HepG2 (cell line): Measurements from ENCODE around the gene LRRC4. TPM values are rescaled to one million over a fixed set of nuclear protein-coding genes. Genes with fewer than 3 reads are reported as not detected.

Experiments
- ATAC-seq: fragments of 200-7000 bp; cut with Tn5 transposase; 3 replicates; pipeline ENCODE4 v1.9.1; 2020; ENCODE audit warnings: mild to moderate bottlenecking, moderate library complexity
- BruUV-seq: library from RNA; stranded (reverse); fragments of 400-500 nt; replicated peaks from 2 replicates; lab custom pipeline; 2021; lab: Mats Ljungman, UMichigan
- CTCF ChIA-PET: fragments of 300-600 bp; formaldehyde crosslinking; extraction: SDS; loops from one replicate; lab custom pipeline; 2021; ENCODE audit warnings: low total read pairs, inconsistent platforms, low intra/inter-chr PET ratio; lab: Yijun Ruan, JAX
- POLR2A ChIA-PET: fragments of 350-600 bp; sonication (Branson Sonifier 250); formaldehyde crosslinking; loops from one replicate; lab custom pipeline; 2020; ENCODE audit warnings: antibody characterized with exemption, inconsistent platforms; lab: Yijun Ruan, JAX
- DNase-seq: peaks from one replicate; pipeline ENCODE4 v3.0.0-alpha.2; 2015; ENCODE audit warnings: low spot score
- FAIRE-seq: peaks from 3 replicates; lab custom pipeline; 2011; peaks lifted over from hg19 to GRCh38; lab: Jason Lieb, UNC
- H2AFZ ChIP-seq: one replicate; pipeline ENCODE4 v1.6.1; 2011; ENCODE audit warnings: low read length, inconsistent platforms
- H3K27ac ChIP-seq: fragments of 300-600 bp; 3 replicates; pipeline ENCODE4 v1.8.0; 2011; ENCODE audit warnings: mixed run types, mild to moderate bottlenecking, mixed read lengths, low read length, inconsistent platforms; ENCODE audit not compliant: insufficient read depth; ENCODE audit errors: extremely low read length
- H3K27me3 ChIP-seq, 2 experiments: fragments of 200-600 bp in 1 of 2; 2 replicates in 1 of 2; 3 replicates in 1 of 2; pipeline versions ENCODE4 v1.6.0 to v1.8.0; 2011; ENCODE audit warnings: low read length in 2 of 2, mild to moderate bottlenecking in 2 of 2, moderate library complexity in 2 of 2, inconsistent platforms in 1 of 2; ENCODE audit not compliant: insufficient read depth in 2 of 2, control insufficient read depth in 1 of 2
- H3K36me3 ChIP-seq, 2 experiments: fragments of 200-600 bp in 1 of 2; replicated peaks in 1 of 2; 2 replicates in 1 of 2; 3 replicates in 1 of 2; pipeline versions ENCODE4 v1.5.1 to v1.8.0; 2011; ENCODE audit warnings: low read length in 2 of 2, inconsistent platforms in 1 of 2; ENCODE audit not compliant: insufficient read depth in 2 of 2, control insufficient read depth in 1 of 2
- H3K4me1 ChIP-seq: 2 replicates; pipeline ENCODE4 v1.5.1; 2012; ENCODE audit warnings: low read length, inconsistent platforms; ENCODE audit not compliant: insufficient read depth
- H3K4me2 ChIP-seq: 2 replicates; pipeline ENCODE4 v1.6.0; 2011; ENCODE audit warnings: low read depth, low read length, inconsistent platforms
- H3K4me3 ChIP-seq, 3 experiments: fragments of 200-600 bp in 1 of 3; sonication (generic), shearing (Covaris generic) in 1 of 3; replicated peaks in 1 of 3; 2 replicates each; pipeline ENCODE4 v1.5.1; 2011 to 2016; ENCODE audit warnings: low read length in 3 of 3, inconsistent platforms in 2 of 3, low read depth in 2 of 3, mild to moderate bottlenecking in 2 of 3, control low read depth in 1 of 3, mixed read lengths in 1 of 3; ENCODE audit not compliant: insufficient read depth in 1 of 3
- H3K79me2 ChIP-seq: one replicate; pipeline ENCODE4 v1.6.1; 2011; ENCODE audit warnings: low read length, inconsistent platforms; ENCODE audit not compliant: insufficient read depth
- H3K9ac ChIP-seq: 2 replicates; pipeline ENCODE4 v1.6.0; 2011; ENCODE audit warnings: mild to moderate bottlenecking, low read depth, low read length, inconsistent platforms; ENCODE audit not compliant: insufficient read depth
- H3K9me3 ChIP-seq: 2 replicates; pipeline ENCODE4 v1.5.1; 2012; ENCODE audit warnings: mild to moderate bottlenecking, low read length
- H4K20me1 ChIP-seq: 2 replicates; pipeline ENCODE4 v1.6.0; 2011; ENCODE audit warnings: inconsistent platforms, mild to moderate bottlenecking, low read length, moderate library complexity; ENCODE audit not compliant: insufficient read depth
- ATF6 ChIP-seq: sonication (generic); formaldehyde crosslinking; conservative IDR thresholded peaks from 2 replicates; pipeline ENCODE4 v1.4.0; 2020; ENCODE audit warnings: missing genetic modification reagents
- LBX2 ChIP-seq: sonication (generic); formaldehyde crosslinking; IDR thresholded peaks from 2 replicates; pipeline ENCODE4 v1.5.0; 2020; ENCODE audit warnings: missing genetic modification reagents, mild to moderate bottlenecking, borderline replicate concordance
- SNAPC2 ChIP-seq: sonication (generic); formaldehyde crosslinking; IDR thresholded peaks from 2 replicates; pipeline ENCODE4 v1.8.1; 2022; ENCODE audit warnings: mild to moderate bottlenecking, missing genetic modification reagents
- ZFX ChIP-seq: sonication (generic); formaldehyde crosslinking; IDR thresholded peaks from 2 replicates; pipeline ENCODE4 v1.4.0; 2020; ENCODE audit warnings: mild to moderate bottlenecking, low read depth, missing genetic modification reagents, moderate library complexity
- ZNF253 ChIP-seq: sonication (generic); formaldehyde crosslinking; IDR thresholded peaks from 2 replicates; pipeline ENCODE4 v1.8.0; 2022; ENCODE audit warnings: mild to moderate bottlenecking, missing genetic modification reagents, borderline replicate concordance
- ZNF335 ChIP-seq: sonication (generic); formaldehyde crosslinking; IDR thresholded peaks from 2 replicates; pipeline ENCODE4 v1.4.0; 2020; ENCODE audit warnings: missing genetic modification reagents
- ZNF597 ChIP-seq: sonication (generic); formaldehyde crosslinking; IDR thresholded peaks from 2 replicates; pipeline ENCODE4 v1.5.0; 2020; ENCODE audit warnings: missing genetic modification reagents
- ZNF704 ChIP-seq: sonication (generic); formaldehyde crosslinking; IDR thresholded peaks from 2 replicates; pipeline ENCODE4 v1.8.1; 2023; ENCODE audit warnings: mild to moderate bottlenecking, inconsistent platforms, moderate library complexity, missing genetic modification reagents, borderline replicate concordance
- ZNF790 ChIP-seq: sonication (generic); formaldehyde crosslinking; IDR thresholded peaks from 2 replicates; pipeline ENCODE4 v1.8.0; 2022; ENCODE audit warnings: missing genetic modification reagents, mild to moderate bottlenecking, borderline replicate concordance
- WGBS: methylation state at CpG from one replicate; pipeline ENCODE4 v1.1.6; 2017; ENCODE audit warnings: low lambda C conversion rate; 5-methylcytosine and 5-hydroxymethylcytosine counted together
- in situ Hi-C: cut with HindIII; loops from 2 replicates; pipeline ENCODE4 v1.10.0; 2017; ENCODE audit warnings: low pct_unique_long_range_greater_than_20kb; ENCODE audit not compliant: extremely low pct_ligation_motif_present
- intact Hi-C: fragments of 100-400 bp; cut with micrococcal nuclease; formaldehyde crosslinking; loops from one replicate; pipeline ENCODE4 v1.10.0; 2022; ENCODE audit not compliant: unreplicated experiment
- polyA plus RNA-seq, 8 experiments: library from polyadenylated mRNA; depleted of rRNA in 3 of 8; stranded (reverse) in 7 of 8; unstranded in 1 of 8; fragments of >200 nt; fragmentation: Illumina TruSeq in 4 of 8; extraction: Trizol in 4 of 8; gene quantifications; 2 replicates each; pipeline versions ENCODE4 v1.2.1 to v1.2.3, GENCODE V29; 2011 to 2016; ENCODE audit warnings: low read depth in 4 of 8, missing spikeins in 1 of 8, mixed read lengths in 1 of 8; ENCODE audit not compliant: insufficient read depth in 1 of 8
- total RNA-seq, 5 experiments: library from RNA; depleted of rRNA; stranded (reverse); fragments of >200 nt; fragmentation: Illumina TruSeq; extraction: Trizol; gene quantifications; 2 replicates each; pipeline ENCODE4 v1.2.3, GENCODE V29; 2016; ENCODE audit warnings: low read depth in 1 of 5
- TF ChIP-seq, protein P1 (sequence below): sonication (generic); formaldehyde crosslinking; IDR thresholded peaks from 2 replicates; pipeline ENCODE4 v1.4.0; 2020; ENCODE audit warnings: missing genetic modification reagents

Gene LRRC4
- total and polyA plus RNA-seq, 2 of the 13 experiments (the other 11 are each of a cell fraction or from before 2014, with no cell fraction given) = not detected

DNA sequence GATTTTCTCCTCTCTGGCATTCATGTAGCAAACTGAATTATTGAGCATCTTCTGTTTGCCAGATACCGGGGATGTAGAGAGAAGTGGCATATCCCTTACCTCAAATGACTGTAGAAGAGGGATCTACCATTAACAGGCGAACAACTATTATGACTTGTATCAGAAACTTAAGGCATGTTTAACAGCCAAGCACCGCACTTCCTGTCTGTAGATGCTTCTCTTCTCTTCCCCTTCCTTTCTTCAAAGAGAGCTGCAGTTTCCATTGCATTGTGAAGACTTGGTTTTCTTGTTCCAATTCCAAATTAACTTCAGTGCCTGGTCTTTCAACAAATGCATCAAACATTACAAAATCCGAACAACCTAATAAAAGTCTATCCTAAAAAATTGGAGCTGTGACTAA, 49.3 kb downstream of the LRRC4 start (continued):
- TF ChIP-seq ZNF790 (CRISPR knock-in tag) = no peak
- TF ChIP-seq ZNF253 = no peak
- no peak for TF ChIP-seq ZNF704
- no peak for TF ChIP-seq ZNF597 (CRISPR knock-in tag)

- Histone ChIP-seq H3K9ac (no peak overlapping the region), H3K36me3 (peaks cover 6 to 34% of the 10 kb centered on the region in 2 experiments), H3K27ac (no peak overlapping the region), H3K4me3 (no peak overlapping the region), H4K20me1 (0 out of 2 replicates have a peak, but pooled peaks cover 3% of the 10 kb centered on the region), H2AFZ (no peak overlapping the region), H3K9me3 (peaks cover 6% of the 10 kb centered on the region; the same call in 1 of the 2 replicates), H3K27me3 (no peaks in the 10 kb centered on the region), H3K4me1 (no peaks in the 10 kb centered on the region; the same call in 1 of the 2 replicates), H3K4me2 (no peak overlapping the region), H3K79me2 (no peaks in the 10 kb centered on the region)
- ChIA-PET POLR2A (no interaction called here), CTCF (no interaction called here)
- TF ChIP-seq ZFX (CRISPR knock-in tag) = no peak
- TF ChIP-seq LBX2 = no peak
- TF ChIP-seq, protein P1, sequence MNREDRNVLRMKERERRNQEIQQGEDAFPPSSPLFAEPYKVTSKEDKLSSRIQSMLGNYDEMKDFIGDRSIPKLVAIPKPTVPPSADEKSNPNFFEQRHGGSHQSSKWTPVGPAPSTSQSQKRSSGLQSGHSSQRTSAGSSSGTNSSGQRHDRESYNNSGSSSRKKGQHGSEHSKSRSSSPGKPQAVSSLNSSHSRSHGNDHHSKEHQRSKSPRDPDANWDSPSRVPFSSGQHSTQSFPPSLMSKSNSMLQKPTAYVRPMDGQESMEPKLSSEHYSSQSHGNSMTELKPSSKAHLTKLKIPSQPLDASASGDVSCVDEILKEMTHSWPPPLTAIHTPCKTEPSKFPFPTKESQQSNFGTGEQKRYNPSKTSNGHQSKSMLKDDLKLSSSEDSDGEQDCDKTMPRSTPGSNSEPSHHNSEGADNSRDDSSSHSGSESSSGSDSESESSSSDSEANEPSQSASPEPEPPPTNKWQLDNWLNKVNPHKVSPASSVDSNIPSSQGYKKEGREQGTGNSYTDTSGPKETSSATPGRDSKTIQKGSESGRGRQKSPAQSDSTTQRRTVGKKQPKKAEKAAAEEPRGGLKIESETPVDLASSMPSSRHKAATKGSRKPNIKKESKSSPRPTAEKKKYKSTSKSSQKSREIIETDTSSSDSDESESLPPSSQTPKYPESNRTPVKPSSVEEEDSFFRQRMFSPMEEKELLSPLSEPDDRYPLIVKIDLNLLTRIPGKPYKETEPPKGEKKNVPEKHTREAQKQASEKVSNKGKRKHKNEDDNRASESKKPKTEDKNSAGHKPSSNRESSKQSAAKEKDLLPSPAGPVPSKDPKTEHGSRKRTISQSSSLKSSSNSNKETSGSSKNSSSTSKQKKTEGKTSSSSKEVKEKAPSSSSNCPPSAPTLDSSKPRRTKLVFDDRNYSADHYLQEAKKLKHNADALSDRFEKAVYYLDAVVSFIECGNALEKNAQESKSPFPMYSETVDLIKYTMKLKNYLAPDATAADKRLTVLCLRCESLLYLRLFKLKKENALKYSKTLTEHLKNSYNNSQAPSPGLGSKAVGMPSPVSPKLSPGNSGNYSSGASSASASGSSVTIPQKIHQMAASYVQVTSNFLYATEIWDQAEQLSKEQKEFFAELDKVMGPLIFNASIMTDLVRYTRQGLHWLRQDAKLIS (CRISPR knock-in tag) = no peak
- no peak for TF ChIP-seq ATF6
- TF ChIP-seq ZNF335 (CRISPR knock-in tag) = no peak
- TF ChIP-seq SNAPC2 (CRISPR knock-in tag) = no peak
- no TSS peak for BruUV-seq
- intact Hi-C loops (no loop called here), in situ Hi-C loops (no loop called here)
- ATAC-seq = no peak
- FAIRE-seq = no peak
- WGBS = 88% methylated on average over 1 of the region's 1 CpG
- no peak for DNase-seq
These were observed 50.3 kb downstream of the LRRC4 start for GRCh38 chr7:127980901-127981300.
